ENCODE results near the gene C1S.
"Not testable (repeated sequence)": the region's sequence is repeated elsewhere in the genome, so short reads cannot be mapped to it uniquely, and the experiment has no call there.

C1S gene

DNA sequence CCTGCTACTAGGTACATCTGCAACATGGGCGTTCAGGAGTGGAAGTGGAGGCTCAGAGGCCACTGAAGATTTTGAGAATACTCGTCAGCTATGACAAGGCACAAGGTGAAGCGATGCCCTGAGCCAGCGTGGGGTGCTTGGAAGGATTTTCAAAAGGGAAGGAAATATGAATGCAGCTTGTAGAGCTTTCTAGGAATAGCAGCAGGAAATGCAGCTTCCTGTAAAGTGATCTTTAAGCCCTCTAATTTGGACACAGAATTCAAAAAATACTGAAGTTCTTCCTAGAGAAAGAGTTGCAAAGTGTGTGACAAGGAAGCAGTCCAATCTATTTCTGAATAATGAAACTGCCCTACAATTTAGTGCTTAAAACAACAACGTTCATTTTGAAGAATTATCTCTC is 13.2 kb upstream of the C1S start:
- FAIRE-seq = no peak

DNA sequence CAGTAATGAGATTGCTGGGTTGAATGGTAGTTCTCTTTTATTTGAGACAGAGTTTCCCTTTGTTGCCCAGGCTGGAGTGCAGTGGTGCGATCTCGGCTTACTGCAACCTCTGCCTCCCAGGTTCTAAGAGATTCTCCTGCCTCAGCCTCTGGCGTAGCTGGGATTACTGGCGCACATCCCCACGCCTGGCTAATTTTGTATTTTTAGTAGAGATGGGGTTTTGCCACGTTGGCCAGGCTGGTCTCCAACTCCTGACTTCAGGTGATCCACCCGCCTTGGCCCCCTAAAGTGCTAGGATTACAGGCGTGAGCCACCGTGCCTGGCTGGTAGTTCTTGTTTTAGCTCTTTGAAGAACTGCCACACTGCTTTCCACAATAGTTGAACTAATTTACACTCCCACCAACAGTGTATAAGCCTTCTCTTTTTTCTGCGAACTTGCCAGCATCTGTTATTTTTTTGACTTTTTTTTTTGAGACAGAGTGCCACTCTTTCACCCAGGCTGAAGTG is 11.0 kb upstream of the C1S start:
- FAIRE-seq = not testable (repeated sequence)

DNA sequence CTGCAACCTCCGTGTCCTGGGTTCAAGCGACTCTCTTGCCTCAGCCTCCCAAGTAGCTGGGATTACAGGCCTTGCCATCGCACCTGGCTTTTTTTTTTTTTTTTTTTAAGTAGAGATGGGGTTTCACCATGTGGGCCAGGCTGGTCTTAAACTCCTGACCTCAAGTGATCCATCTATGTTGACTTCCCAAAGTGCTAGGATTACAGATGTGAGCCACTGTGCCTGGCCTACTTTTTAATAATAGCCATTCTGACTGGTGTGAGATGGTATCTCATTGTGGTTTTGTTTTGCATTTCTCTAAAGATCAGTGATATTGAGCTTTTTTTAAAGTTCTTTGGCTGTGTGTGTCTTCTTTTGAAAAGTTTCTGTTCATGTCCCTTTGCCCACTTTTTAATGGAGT is 10.5 kb upstream of the C1S start:
- not testable (repeated sequence) for FAIRE-seq

DNA sequence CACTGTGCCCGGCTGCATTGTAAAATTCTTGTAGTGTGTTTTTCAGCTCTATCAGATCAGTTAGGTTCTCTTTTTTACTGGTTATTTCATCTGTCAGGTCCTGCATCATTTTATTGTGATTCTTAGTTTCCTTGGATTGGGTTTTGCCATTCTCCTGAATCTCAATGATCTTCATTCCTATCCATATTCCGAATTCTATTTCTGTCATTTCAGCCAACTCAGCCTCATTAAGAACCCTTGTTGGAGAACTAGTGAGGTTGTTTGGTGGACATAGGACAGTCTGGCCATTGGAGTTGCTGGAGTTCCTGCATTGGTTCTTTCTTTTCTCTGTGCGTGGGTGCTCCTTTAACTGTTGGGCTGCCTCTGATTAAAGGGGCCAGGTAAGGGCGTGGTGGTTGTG is 5.6 kb upstream of the C1S start:
- FAIRE-seq = no peak

DNA sequence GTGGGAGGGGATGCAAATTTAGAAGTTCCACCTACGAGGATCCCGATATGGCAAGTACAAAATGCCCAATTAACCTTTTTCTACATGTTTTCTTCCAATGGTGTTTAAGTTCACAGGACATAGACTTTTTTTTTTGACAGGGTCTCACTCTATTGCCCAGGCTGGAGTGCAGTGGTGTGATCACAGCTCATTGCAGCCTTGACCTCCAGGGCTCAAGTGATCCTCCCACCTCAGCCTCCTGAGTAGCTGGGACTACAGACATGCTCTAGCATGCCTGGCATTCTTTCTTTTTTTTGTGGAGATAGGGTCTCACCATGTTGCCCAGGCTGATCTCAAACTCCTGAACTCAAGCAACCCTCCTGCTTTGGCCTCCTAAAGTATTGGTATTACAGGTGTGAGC is 4.8 kb upstream of the C1S start:
- not testable (repeated sequence) for FAIRE-seq

DNA sequence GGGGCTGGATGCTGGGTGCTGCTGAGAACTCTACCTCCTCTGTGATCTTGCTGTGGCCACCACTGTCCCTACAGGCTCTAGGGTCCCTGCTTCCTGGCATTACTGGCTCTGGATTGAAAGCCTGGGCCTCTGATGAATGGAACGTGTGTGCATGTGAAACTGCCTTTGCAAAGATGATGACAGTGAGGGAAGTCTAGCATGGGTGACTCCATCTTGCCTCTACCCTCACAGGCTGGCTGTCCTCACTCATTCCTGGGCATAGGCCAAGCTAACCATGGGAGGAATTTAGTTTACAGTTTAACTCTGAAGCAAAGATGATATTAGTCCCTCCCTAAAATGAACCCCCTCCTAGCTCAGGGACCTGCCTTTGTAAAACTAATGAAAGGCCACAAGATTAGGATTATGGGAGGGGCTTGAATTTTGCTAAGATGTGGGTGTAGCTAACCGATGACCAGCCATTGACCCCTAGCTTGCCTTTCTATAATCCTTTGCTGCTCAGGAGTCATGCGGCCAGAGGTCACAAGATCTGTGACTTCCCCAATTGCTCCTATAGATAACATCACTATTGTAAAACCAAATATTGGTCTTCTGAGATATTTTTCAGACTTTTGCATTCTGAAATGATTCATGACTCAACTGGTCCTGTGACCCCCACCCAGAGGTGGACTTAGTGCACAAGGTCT is 2.2 kb upstream of the C1S start:
- FAIRE-seq = no peak

DNA sequence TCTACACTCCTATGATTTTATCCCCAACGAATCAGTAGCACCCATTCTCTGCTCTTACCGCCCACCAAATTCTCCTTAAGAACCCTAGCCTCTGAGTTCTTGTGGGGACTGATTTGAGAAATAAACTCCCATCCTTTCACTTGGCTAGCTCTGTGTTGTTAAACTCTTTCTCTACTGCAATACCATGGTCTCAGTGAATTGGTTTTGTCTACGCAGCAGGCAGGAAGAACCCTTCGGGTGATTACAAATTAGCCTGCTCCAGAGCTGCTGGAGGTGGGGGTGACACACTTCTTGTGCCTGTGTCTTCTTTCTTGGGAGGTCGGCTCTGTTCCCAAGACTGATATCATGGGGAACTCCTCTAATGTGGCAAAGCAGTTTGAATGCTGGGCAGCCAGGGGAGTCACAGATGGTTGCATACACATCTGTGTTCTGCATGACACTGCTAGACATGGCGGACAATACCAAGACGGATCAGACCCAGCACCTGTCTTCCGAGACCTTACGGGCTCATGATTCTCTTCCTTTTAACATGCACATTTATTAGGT is 1.6 kb upstream of the C1S start:
- no peak for FAIRE-seq

DNA sequence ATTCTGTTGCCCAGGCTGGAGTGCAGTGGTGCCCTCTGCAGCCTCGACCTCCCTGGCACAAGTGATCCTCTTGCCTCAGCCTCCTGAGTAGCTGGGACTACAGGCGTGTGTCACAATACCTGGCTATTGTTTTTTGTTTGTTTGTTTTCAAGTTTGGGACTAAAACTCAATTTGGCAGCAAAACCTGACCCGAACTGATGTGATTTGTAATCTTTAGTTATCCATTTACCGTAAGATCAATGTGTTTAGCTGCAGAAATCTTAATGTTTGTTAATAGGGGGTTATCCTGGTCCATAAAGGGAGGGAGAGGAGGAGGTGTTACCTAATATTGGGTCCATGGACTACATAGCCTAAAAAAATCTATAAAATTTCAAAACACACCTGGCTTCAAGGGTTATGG is 738 bp upstream of the C1S start:
- no peak for FAIRE-seq

DNA sequence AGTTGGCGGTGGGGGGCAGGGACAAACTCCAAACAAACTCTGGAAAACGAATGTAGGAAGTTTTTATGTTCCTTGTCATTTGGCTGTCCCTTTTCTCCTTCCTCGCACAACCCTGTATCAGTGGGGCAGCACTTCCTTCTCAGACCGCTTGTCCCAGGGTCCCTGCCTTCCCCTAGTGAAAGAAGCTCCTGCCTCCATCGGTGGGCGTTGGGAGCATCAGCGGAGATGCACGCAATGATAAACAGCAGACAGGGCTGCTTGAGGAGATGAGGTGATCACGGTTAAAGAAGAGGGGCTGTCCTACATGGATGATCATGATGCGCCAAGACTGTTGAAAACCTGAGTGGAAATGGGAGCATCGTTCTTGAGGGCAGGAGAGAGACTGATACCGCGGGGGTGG is 620 bp downstream of the C1S start:
- FAIRE-seq = no peak

DNA sequence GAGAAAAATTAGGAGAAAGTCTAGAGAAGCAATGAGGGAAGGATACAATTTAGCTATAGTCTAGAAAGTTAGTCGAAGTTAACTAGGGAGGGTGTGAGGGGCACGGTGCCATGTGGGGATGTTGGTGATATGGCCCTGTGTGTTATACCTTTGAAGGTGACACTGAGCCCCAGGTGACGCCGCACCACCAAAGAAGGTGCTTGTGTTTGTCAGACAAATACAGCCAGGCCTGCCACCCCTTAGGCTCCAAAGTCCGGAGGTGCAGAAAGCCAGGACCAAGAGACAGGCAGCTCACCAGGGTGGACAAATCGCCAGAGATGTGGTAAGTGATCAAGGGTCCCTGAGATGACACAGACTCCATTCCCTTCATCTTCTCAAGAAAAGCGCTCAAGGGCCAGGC is 1.1 kb downstream of the C1S start:
- FAIRE-seq = no peak

DNA sequence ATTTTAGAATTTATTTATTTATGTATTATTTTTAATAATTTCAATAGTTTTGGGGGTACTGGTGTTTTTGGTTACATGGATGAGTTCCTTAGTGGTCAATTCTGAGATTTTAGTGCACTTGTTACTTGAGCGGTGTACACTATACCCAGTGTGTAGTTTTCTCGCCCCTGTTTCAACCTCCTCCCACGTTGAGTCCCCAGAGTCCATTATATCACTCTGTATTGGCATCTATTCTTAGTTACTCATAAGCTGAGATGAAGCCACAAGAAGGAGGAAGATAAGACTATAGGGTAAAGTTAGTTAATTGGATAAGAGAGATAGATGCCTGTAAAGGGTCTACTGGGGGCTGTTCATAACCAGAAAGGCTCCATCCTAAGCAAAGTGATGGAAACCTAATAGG is 4.0 kb downstream of the C1S start:
- no peak for FAIRE-seq

DNA sequence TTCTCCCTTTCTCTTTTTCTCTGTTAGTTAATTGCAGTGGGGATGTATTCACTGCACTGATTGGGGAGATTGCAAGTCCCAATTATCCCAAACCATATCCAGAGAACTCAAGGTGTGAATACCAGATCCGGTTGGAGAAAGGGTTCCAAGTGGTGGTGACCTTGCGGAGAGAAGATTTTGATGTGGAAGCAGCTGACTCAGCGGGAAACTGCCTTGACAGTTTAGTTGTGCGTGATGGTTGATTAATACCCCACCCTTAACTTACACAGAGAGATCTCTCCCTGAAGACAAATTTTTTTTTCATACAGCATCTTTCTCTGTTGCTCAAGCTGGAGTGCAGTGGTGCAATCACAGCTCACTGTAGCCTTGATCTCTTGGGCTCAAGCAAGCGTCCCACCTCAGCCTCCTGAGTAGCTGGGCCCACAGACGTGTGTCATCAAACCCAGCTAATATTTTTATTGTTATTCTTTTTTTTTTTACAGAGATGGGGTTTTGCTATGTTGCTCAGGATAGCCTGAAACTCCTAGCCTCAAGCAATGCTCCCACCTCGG is 4.6 kb downstream of the C1S start:
- FAIRE-seq = no peak

DNA sequence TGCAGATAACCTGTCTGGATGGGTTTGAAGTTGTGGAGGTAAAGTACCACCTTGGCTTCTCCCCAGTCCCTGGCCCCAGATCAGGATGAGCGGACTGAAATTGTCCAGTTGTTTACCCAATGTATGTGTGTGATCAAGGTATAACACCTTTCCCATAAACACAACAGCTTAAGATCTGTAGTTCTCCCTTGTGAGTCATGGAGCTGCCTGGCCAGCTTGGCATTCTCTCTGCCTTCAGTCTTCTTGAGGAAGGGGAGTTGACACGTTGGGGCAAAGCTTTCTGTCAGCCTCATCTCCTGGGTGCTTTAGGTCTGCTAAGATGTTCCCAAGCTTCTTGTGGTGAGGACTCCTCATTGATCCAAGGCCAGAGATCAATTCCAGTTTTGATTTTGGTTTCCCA is 6.1 kb downstream of the C1S start:
- no peak for FAIRE-seq

DNA sequence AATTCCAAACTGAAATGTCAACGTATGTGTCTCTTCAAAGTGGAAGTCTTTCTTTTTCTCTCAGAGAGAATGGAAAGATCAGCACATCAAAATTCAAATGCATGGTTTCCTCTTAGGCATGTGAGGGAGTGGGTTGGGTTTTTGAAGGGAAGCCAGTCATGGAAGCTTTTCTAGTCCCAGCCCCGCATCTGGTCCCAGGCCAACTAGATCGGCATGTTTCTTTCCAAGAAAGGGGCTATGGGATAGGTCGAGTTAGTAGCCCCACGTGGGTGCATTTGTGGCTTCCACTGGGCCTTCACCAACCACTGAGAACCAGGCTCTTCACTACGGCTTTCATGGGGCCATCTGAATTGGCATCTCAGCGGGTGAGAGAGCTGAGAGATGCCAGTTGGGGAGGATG is 6.6 kb downstream of the C1S start:
- no peak for FAIRE-seq

DNA sequence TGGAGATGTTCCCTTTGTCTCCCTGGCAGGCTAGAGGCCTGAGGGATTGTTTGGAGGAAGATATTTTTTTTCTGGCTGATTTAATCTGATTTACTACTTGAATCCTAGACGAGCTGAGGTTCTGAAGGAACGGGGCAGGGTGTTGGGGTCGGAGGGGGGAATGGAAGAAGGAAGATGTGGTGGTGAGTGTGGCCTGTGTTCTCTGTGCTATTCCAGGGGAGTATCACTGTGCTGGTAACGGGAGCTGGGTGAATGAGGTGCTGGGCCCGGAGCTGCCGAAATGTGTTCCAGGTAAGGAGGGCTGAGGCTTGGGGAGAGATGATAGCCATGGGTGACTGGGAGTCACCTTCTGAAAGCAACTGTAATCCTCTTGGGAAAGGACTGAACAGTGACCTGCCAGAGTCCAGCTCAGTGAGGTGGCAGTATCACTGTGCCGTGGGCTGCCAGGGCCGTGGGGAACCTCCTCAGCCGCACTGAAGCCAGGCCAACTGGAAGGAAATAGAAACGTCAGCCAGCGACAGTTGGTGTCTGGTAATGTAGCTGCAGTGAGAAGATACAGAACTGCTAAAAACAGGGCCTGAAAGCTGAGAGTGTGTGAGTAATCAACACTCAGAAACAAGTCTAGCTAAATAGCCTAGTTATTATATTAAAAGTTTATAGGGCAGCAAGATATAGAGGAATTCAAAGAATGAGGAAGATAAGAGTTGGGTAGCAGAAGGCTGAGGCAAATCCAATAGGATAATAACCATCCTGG is 7.9 kb downstream of the C1S start:
- FAIRE-seq = no peak

DNA sequence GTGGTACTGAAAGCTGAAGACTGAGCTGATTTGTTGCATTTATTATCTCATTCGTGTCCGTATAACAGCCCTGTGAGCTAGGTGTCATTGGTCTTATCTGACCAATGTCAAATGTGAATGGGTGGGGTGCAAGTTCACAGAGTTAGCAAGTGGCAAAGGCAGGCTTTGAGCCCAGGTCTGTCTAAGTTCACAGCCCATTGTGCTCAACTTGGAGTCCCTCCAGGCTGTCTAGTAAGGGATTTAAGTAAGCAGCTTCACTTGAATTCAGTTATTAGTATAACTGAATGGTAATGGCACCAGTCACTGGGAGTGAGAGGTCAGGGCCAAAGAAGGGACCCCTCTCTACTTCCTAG is 8.5 kb downstream of the C1S start:
- FAIRE-seq = no peak

DNA sequence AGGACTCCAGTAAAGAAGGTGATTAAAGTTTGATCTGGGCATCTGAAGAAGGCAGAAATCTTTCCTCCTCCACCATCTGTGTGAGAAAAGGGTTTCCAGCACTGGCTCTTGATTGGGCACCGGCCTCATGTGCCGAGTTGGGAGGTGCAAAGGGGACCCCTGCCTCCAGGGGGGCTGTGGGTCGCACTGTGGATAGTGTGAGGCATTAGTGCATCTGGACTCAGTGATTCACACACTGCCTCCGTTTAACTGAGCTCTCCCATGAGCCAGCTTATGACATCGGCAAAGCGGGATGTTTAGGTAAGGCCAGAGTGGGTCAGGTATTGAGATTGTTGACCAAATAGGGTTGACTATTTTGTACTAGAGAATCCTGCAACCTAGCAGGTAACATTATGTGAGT is 8.9 kb downstream of the C1S start:
- FAIRE-seq = no peak

DNA sequence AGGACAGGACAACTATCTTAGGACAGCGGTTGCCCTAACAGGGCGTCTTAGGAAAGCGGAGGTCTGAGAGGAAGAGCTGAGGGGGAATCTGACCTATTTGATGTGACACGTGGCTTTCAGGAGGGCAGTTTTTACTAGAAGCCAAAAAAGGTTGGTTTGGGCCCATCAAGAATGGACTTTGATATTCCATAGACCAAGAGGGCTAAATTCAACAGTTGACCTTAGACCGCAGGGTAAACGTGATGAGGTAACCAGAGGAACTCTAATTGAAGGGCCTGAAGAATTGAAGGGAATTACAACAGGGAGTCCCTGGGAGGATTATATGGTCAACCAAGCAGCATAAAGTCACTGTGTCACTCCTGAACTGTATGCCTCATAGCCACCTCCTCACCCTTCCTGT is 11.5 kb downstream of the C1S start:
- FAIRE-seq = no peak

DNA sequence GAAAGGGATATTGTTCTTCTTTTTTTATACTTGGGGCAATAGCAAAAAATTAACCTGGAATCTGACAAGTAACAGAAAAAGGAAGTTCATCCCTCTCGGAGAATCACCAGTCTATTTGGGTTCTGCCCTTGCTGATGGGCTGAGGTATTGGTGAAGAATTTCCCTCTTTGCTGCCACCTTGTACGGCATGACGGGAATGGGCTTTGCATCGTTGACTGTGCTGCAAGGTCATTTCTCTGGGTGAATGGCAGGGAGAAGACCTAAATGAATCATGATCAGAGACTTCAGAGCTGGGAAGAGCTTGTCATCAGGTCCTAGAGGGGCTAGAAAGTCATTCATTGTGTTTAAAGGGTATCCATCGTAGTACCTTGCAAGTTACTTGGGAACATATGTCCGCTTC is 12.0 kb downstream of the C1S start:
- FAIRE-seq = no peak

DNA sequence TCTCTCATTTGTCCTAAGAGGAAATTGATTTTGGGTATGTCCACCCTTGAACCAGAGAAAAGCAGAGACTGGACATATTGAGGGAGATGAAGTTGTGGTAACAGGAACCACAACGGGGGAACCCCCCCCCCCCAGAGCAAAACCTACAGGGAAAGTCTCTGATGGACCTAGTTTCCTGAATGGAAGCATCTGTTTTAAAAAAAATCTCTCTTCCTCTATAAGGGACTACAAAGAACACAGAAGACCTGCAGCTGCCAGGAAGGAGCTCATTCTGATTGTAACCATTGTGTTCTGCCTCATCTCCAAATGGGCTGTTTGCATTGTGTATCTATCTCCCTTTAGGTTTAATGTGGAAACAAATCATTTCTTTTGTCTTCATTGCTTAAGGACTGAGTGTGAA is 13.4 kb downstream of the C1S start:
- no peak for FAIRE-seq

DNA sequence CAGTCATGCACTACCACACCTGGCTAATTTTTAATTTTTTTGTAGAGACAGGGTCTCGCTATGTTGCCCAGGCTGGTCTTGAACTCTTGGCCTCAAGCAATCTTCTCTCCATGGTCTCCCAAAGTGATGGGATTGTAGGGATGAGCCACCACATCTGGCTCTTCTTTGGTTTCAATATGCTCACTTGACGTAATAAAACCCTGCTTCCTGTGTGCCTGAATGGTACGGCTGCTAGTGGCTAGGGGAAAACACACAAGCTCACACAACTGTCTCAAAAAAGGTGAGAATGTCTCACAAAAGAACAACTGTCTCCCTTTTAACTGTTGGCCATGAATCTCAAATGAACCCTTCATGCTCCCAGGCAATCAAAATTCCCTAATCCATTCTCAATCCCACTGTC is 15.0 kb downstream of the C1S start:
- FAIRE-seq = no peak

DNA sequence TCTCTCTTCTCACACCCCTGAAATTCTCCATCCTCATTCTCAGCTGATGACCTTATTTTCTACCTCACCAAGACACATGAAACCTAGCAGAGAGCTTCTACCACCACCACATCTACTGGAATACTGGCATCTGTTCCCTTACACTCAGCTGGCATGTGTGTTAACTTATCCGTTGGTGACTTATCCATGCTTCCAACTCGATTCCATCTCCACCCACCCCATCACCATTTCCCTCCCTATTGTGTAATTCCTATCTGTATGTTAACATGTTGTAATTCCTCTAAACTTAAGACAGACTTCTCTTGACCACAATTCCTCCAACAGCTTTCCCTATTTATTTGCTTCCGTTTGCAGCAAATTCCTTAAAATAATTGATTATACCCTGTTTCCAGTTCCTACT is 15.4 kb downstream of the C1S start:
- no peak for FAIRE-seq

DNA sequence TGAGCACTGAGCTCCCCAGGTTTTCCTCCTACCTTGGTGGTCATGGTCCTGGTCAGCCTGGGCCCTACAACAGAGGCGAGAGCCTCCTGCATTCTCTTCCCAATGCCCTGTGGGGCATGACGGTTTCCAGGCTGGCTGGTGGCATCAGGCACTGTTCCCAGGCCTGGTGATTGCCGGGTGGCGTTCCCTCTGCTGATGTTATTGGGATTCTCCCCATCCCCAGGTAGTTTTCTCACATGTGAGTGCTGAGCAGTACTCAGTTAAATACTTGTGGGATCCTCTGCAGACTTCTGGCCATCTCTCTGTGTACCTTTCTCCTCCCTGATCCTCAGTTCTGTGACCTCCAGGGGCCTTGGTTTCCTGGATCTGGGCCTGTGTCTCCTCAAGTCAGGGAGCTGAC is 16.0 kb downstream of the C1S start:
- FAIRE-seq = no peak

DNA sequence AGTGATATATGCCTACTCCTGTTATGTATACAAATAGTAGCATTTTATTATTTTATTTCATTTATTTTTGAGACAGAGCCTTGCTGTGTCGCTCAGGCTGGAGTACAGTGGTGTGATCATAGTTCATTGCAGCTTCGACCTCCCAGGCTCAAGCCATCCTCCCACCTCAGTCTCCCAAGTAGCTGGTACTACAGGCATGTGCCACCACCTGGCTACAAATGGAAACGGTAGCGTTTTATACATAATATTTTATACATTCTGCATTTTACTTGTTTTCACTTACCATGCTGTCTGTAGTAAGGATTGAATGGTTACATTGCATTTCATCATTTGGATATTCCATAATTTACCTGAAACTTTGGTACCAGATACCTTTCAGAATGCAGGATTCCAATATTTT is 17.6 kb downstream of the C1S start:
- FAIRE-seq = no peak

Measured in endometrium (tissue), 2 donors.